ENCODE measurements around the gene ANKS1A.

ANKS1A gene

GRCh38 chr6:35077713-35078105 lies 188.7 kb downstream of the ANKS1A start:
- H2AFZ ChIP-seq (ENCODE audit: low read depth) = no peak overlapping the region

GRCh38 chr6:35078226-35078850 lies 189.3 kb downstream of the ANKS1A start:
- H3K4me3 ChIP-seq (IDR thresholded peaks at IDR 0.05; ENCODE audit: insufficient read depth, low read depth, low read length) = no peak overlapping the region
- no peaks in the 10 kb centered on the region for H3K79me2 ChIP-seq (ENCODE audit: insufficient read depth, low read depth)
- H3K4me1 ChIP-seq (ENCODE audit: low read depth, poor library complexity, severe bottlenecking) = no peaks in the 10 kb centered on the region
- no peak overlapping the region for H3K27ac ChIP-seq
- no peak for TF ChIP-seq CTCF (conservative IDR thresholded peaks at IDR 0.05; ENCODE audit: low read depth, low read length)
- no peak overlapping the region for H3K9ac ChIP-seq
- H2AFZ ChIP-seq (ENCODE audit: low read depth) = no peak overlapping the region
- no peaks in the 10 kb centered on the region for H4K20me1 ChIP-seq (ENCODE audit: insufficient read depth)
- H3K4me2 ChIP-seq = no peak overlapping the region
- no peaks in the 10 kb centered on the region for H3K27me3 ChIP-seq (ENCODE audit: insufficient read depth, low read depth)
- H3K36me3 ChIP-seq (ENCODE audit: insufficient read depth) = no peaks in the 10 kb centered on the region

More at GRCh38 chr6:35077713-35078105, 188.7 kb downstream of the ANKS1A start:
- Histone ChIP-seq H3K27me3 (ENCODE audit: insufficient read depth, low read depth) (no peaks in the 10 kb centered on the region), H3K4me3 (IDR thresholded peaks at IDR 0.05; ENCODE audit: insufficient read depth, low read depth, low read length) (no peak overlapping the region), H3K9ac (no peak overlapping the region), H3K4me2 (no peak overlapping the region), H3K79me2 (ENCODE audit: insufficient read depth, low read depth) (no peaks in the 10 kb centered on the region), H3K36me3 (ENCODE audit: insufficient read depth) (no peaks in the 10 kb centered on the region), H3K27ac (no peak overlapping the region), H4K20me1 (ENCODE audit: insufficient read depth) (no peaks in the 10 kb centered on the region), H3K4me1 (ENCODE audit: low read depth, poor library complexity, severe bottlenecking) (no peaks in the 10 kb centered on the region)
- no peak for TF ChIP-seq CTCF (conservative IDR thresholded peaks at IDR 0.05; ENCODE audit: low read depth, low read length)

- Histone ChIP-seq H3K27me3 (ENCODE audit: insufficient read depth, low read depth) (no peaks in the 10 kb centered on the region), H3K79me2 (ENCODE audit: insufficient read depth, low read depth) (no peaks in the 10 kb centered on the region), H3K4me1 (ENCODE audit: low read depth, poor library complexity, severe bottlenecking) (no peaks in the 10 kb centered on the region), H4K20me1 (ENCODE audit: insufficient read depth) (no peaks in the 10 kb centered on the region), H2AFZ (ENCODE audit: low read depth) (no peak overlapping the region), H3K27ac (no peak overlapping the region), H3K4me2 (no peak overlapping the region), H3K36me3 (ENCODE audit: insufficient read depth) (no peaks in the 10 kb centered on the region), H3K4me3 (IDR thresholded peaks at IDR 0.05; ENCODE audit: insufficient read depth, low read depth, low read length) (no peak overlapping the region), H3K9ac (no peak overlapping the region)
- no peak for TF ChIP-seq CTCF (conservative IDR thresholded peaks at IDR 0.05; ENCODE audit: low read depth, low read length)
Measured at GRCh38 chr6:35078896-35079295, 189.8 kb downstream of the ANKS1A start.

GRCh38 chr6:35079311-35080000 lies 190.4 kb downstream of the ANKS1A start:
- no peaks in the 10 kb centered on the region for H3K27me3 ChIP-seq (ENCODE audit: insufficient read depth, low read depth)
- H3K79me2 ChIP-seq (ENCODE audit: insufficient read depth, low read depth) = no peaks in the 10 kb centered on the region
- H3K36me3 ChIP-seq (ENCODE audit: insufficient read depth) = no peaks in the 10 kb centered on the region

More at GRCh38 chr6:35079311-35080000, 190.4 kb downstream of the ANKS1A start:
- no peaks in the 10 kb centered on the region for H4K20me1 ChIP-seq (ENCODE audit: insufficient read depth)
- H2AFZ ChIP-seq (ENCODE audit: low read depth) = no peak overlapping the region
- H3K4me2 ChIP-seq = no peak overlapping the region
- no peak overlapping the region for H3K27ac ChIP-seq
- H3K4me3 ChIP-seq (IDR thresholded peaks at IDR 0.05; ENCODE audit: insufficient read depth, low read depth, low read length) = no peak overlapping the region
- H3K4me1 ChIP-seq (ENCODE audit: low read depth, poor library complexity, severe bottlenecking) = no peaks in the 10 kb centered on the region
- no peak overlapping the region for H3K9ac ChIP-seq
- TF ChIP-seq CTCF (conservative IDR thresholded peaks at IDR 0.05; ENCODE audit: low read depth, low read length) = no peak

Data from KMS-11 (cell line).